Cardiac muscle cell (in vitro differentiated cells and primary cell): ENCODE data around the gene SULT4A1. TPM values are rescaled to one million over a fixed set of nuclear protein-coding genes. Genes with fewer than 3 reads are reported as not detected.

Source experiments
- DNase-seq, 2 donors: peaks; one replicate each; pipeline versions ENCODE4 v3.0.0 to v3.0.0-alpha.2; 2010 to 2017; ENCODE audit warnings: low read depth in 1 of 2, low spot score in 1 of 2
- H3K27ac ChIP-seq: fragments of 200-600 bp; sonication (generic); 2 replicates; pipeline ENCODE4 v1.5.1; 2016
- H3K27me3 ChIP-seq: fragments of 200-600 bp; sonication (generic); 2 replicates; pipeline ENCODE4 v1.6.0; 2016; ENCODE audit warnings: control low read depth
- H3K36me3 ChIP-seq: fragments of 200-600 bp; sonication (generic); 2 replicates; pipeline ENCODE4 v1.5.1; 2016; ENCODE audit warnings: control low read depth
- H3K4me1 ChIP-seq: fragments of 200-600 bp; sonication (generic); 2 replicates; pipeline ENCODE4 v1.8.1; 2017; ENCODE audit warnings: low read depth, mild to moderate bottlenecking, mixed run types
- H3K4me3 ChIP-seq: fragments of 200-600 bp; sonication (generic); 2 replicates; pipeline ENCODE4 v1.5.1; 2016; ENCODE audit warnings: mild to moderate bottlenecking
- H3K9me3 ChIP-seq: fragments of 200-600 bp; sonication (generic); 2 replicates; pipeline ENCODE4 v1.5.1; 2017; ENCODE audit warnings: low read depth, mild to moderate bottlenecking, control low read depth
- polyA plus RNA-seq: library from polyadenylated mRNA; unstranded; fragments of >200 nt; fragmentation: Nextera tagmentation; extraction: Ambion mirVana; gene quantifications from 2 replicates; pipeline ENCODE4 v1.2.1, GENCODE V29; 2016
- total RNA-seq: library from RNA; depleted of rRNA; stranded (reverse); fragments of >200 nt; gene quantifications from 2 replicates; pipeline ENCODE4 v1.2.3, GENCODE V29; 2016
- TF ChIP-seq, protein P1 (sequence below): IDR thresholded peaks from 2 replicates; pipeline ENCODE4 v1.5.1; 2012; ENCODE audit warnings: low read depth, mild to moderate bottlenecking, low read length

The SULT4A1 gene
- total and polyA plus RNA-seq, 2 experiments from 2014 or later = 1.3 to 3.2 TPM

DNA sequence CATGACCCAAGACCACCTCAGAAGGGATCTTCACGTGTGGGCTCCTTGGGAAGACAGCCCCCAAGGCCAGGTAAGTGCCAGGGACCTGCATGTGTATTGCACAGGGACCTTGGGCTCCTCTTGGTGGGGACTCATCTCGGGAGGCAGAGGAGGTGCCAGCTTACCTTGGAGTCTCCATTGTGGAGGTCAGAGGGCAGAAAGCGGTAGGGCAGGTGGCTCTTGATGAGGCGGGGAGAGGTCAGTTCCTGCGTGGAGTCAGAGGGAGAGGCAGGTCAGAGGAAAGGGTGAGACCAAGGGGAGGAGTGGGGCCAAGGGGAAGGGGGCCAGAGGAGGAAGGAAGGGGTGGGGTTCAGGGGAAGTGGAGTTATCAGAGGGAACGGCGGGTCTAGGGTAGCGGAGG is 22.5 kb downstream of the SULT4A1 start:
- Histone ChIP-seq H3K36me3 (no peaks in the 10 kb centered on the region), H3K4me1 (no peaks in the 10 kb centered on the region), H3K27ac (no peak overlapping the region), H3K9me3 (no peaks in the 10 kb centered on the region), H3K27me3 (no peaks in the 10 kb centered on the region), H3K4me3 (no peak overlapping the region)
- DNase-seq = no peak
- TF ChIP-seq, protein P1, sequence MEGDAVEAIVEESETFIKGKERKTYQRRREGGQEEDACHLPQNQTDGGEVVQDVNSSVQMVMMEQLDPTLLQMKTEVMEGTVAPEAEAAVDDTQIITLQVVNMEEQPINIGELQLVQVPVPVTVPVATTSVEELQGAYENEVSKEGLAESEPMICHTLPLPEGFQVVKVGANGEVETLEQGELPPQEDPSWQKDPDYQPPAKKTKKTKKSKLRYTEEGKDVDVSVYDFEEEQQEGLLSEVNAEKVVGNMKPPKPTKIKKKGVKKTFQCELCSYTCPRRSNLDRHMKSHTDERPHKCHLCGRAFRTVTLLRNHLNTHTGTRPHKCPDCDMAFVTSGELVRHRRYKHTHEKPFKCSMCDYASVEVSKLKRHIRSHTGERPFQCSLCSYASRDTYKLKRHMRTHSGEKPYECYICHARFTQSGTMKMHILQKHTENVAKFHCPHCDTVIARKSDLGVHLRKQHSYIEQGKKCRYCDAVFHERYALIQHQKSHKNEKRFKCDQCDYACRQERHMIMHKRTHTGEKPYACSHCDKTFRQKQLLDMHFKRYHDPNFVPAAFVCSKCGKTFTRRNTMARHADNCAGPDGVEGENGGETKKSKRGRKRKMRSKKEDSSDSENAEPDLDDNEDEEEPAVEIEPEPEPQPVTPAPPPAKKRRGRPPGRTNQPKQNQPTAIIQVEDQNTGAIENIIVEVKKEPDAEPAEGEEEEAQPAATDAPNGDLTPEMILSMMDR = no peak

DNA sequence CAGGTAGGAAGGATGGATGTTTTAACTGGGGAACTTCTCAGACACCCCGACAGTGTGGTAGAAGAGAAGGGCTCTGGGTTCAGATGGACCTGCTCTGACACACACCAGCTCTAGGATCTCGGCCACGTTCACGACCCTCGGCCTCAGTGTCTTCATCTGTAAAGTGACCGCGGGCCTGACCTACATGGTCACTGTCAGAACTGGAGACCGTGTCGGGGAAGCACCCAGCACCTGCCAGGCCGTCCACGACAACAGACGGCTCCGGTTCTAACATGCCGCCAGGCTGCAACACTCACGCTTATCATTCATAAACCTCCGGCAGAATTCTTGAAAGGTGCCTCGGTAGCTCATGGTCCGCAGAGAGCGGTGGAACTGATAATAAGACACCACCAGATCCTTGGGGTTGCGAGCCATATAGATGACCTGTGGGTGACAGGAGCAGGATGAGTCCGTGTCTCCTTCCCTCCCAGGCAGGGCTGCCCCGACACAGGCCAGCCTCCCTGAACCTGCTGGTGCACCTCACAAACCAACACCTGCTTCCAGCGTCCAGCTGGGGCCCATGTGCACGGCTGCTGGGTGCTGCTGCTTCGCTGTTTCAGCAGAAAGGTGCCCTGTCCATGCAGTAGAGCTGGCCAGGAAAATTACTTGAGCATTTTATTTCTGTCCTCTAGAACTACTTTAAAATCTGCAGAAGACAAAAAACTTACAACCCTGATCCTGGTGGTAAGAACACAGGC is 23.6 kb downstream of the SULT4A1 start:
- DNase-seq = no peak
- H3K9me3 ChIP-seq = no peaks in the 10 kb centered on the region
- no peak overlapping the region for H3K27ac ChIP-seq
- no peaks in the 10 kb centered on the region for H3K36me3 ChIP-seq
- H3K4me1 ChIP-seq = no peaks in the 10 kb centered on the region
- no peaks in the 10 kb centered on the region for H3K27me3 ChIP-seq
- no peak overlapping the region for H3K4me3 ChIP-seq
- TF ChIP-seq, protein P1 = no peak

DNA sequence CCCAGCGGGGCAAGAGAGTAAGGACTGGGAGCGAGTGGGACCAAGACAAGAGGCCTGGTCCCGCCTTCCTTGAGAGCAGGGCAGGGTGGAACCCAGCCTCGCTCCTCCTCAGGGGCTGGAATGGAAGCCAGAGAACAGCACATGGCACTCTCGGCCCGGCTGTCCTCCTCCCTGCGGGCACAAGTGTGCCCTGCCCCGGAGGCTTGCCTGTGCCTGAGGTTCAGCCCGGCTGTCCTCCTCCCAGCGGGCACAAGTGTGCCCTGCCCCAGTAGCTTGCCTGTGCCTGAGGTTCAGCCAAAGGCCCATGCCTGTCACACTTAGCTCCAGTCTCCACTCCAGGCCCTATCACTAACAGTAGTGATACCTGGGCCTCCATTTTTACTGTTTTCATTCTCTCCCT is 24.2 kb downstream of the SULT4A1 start:
- no peak overlapping the region for H3K27ac ChIP-seq
- H3K36me3 ChIP-seq = no peaks in the 10 kb centered on the region
- no peak for DNase-seq
- no peak overlapping the region for H3K4me3 ChIP-seq
- no peaks in the 10 kb centered on the region for H3K9me3 ChIP-seq
- peaks cover 4% of the 10 kb centered on the region for H3K4me1 ChIP-seq
- TF ChIP-seq, protein P1 = no peak
- no peaks in the 10 kb centered on the region for H3K27me3 ChIP-seq

DNA sequence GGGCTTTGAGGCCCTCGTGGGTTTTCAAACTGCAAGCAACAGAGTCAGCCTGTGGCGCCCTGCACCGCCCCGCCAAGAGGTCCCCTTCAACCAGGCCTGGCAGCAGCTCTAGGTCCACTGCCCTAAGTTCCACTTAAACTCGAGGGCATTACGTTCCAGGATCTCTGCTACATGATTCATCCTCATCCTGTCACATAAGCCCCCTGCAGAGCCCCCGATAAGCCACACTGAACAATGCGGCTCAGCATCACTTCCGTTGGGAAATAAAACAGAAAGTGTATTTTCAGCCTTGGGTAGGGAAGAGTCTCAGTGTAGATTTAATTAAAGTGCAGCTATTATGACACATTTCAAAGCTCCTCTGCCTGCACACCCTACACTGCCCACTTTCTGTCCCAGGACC is 24.6 kb downstream of the SULT4A1 start:
- TF ChIP-seq, protein P1 = no peak
- peak in 1 of 2 donors; percentile 16 for DNase-seq
- no peak overlapping the region for H3K27ac ChIP-seq

DNA sequence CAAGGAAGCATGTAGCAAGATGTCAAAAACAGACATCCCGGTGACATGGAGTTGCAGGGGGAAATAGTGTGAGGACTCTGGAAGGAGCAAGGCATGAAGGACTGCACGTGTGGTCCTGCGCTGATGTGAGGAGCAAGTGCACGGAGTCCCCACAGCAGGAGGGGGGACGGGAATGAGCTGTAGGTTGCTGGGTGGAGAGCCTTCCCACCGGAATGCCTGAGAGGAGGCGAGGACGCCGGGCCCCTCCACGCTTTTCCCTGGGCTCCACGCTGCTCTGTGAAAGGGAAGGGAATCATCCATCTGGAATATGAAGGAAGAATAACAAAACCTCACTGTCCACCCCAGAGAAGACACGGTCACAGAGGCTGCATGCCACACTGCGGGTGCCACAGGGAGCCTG is 26.6 kb downstream of the SULT4A1 start:
- Histone ChIP-seq H3K36me3 (no peaks in the 10 kb centered on the region), H3K4me3 (no peak overlapping the region), H3K9me3 (no peaks in the 10 kb centered on the region), H3K4me1 (peaks cover 9% of the 10 kb centered on the region), H3K27ac (no peak overlapping the region), H3K27me3 (no peaks in the 10 kb centered on the region)
- TF ChIP-seq, protein P1 = no peak
- DNase-seq = no peak

More for the DNA sequence above, 24.6 kb downstream of the SULT4A1 start:
- Histone ChIP-seq H3K27me3 (no peaks in the 10 kb centered on the region), H3K36me3 (no peaks in the 10 kb centered on the region), H3K4me3 (no peak overlapping the region), H3K4me1 (peaks cover 9% of the 10 kb centered on the region), H3K9me3 (no peaks in the 10 kb centered on the region)
